Measurements from ENCODE around the gene ERN1. TPM values are rescaled to one million over a fixed set of nuclear protein-coding genes. Genes with fewer than 3 reads are reported as not detected.

Gene ERN1
- polyA plus RNA-seq, 4 donors, result 2.2 to 11.3 (median 6.5) TPM

DNA sequence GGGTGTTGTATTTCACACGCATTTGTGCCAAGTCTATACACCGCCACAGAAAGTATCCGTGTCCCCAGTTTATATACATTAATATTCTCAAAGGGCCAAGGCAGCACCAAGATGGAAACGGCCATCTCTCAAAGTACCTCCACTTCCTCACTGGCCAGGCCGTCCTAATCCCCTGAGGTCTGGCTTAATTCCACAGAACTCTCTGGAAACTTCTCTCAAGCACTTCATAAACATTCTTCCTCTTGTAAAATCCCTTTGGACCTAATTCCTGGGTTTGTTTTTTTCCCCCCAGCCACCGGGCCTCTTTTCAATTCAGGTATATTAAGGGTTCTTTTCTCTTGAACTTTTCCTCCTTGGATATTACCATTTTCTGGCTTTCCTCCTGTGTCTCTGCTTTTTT is 5.1 kb upstream of the ERN1 start:
- Histone ChIP-seq H3K27me3 (ENCODE audit: control insufficient read depth in 3 of 3, insufficient read depth in 3 of 3, low read length in 3 of 3) (no peaks in the 10 kb centered on the region), H3K9me3 (ENCODE audit: control insufficient read depth in 2 of 2, insufficient read depth in 1 of 2, low read depth in 1 of 2, low read length in 1 of 2) (no peaks in the 10 kb centered on the region), H3K4me1 (ENCODE audit: control insufficient read depth in 3 of 3, insufficient read depth in 2 of 3, low read depth in 1 of 3, low read length in 2 of 3) (peaks cover 0 to 25% (median 5%) of the 10 kb centered on the region in 3 donors), H3K27ac (ENCODE audit: low read depth in 1 of 3, low read length in 2 of 3) (no peak overlapping the region), H3K4me3 (ENCODE audit: low read depth in 1 of 3, low read length in 3 of 3) (no peak overlapping the region), H3K36me3 (ENCODE audit: control insufficient read depth in 3 of 3, insufficient read depth in 2 of 3, low read depth in 1 of 3, low read length in 3 of 3) (no peaks in the 10 kb centered on the region)
- FAIRE-seq (no peak), DNase-seq (no peak)
- WGBS, 3 donors, result 41 to 51% (median 49%) methylated on average over 6 of the region's 6 CpGs

DNA sequence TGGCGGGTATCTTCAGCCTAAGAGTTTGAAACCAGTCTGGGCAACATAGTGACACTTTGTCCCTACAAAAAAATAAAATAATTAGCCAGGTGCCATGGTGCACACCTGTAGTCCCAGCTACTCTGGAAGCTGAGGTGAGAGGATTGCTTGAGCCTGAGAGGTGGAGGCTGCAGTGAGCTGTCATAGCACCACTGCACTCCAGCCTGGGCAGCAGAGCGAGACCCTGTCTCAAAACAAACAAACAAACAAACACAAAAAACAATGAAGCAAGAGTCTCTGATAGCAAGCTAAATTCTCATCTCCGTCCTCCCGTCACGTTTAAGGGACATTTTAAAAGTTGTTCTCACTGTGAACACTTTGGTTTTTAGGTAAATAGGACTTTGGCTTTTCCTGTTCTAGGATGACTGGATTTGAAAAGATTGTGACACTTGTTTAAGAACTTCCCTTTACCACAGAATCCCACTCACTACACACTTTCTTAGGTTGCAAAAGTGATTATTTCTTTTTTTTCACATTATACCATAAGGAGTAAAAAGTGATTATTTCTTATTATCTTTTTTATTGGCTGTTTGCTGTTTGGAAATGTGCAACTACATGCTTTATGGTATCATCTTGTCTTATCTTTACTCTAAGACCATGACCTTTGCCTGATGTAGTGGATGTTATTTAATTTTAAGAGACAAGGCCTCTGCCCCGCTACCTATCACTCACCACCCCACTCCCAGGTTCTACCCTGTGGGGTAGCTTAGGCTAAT is 4.4 kb upstream of the ERN1 start:
- no peak overlapping the region for H3K4me3 ChIP-seq (ENCODE audit: low read depth in 1 of 3, low read length in 3 of 3)
- H3K27ac ChIP-seq (ENCODE audit: low read depth in 1 of 3, low read length in 2 of 3), result no peak overlapping the region
- peaks cover 0 to 25% (median 5%) of the 10 kb centered on the region in 3 donors for H3K4me1 ChIP-seq (ENCODE audit: control insufficient read depth in 3 of 3, insufficient read depth in 2 of 3, low read depth in 1 of 3, low read length in 2 of 3)
- H3K36me3 ChIP-seq (ENCODE audit: control insufficient read depth in 3 of 3, insufficient read depth in 2 of 3, low read depth in 1 of 3, low read length in 3 of 3), result no peaks in the 10 kb centered on the region
- DNase-seq, result peak in 1 of 2 donors; percentile 26
- FAIRE-seq, result no peak
- H3K9me3 ChIP-seq (ENCODE audit: control insufficient read depth in 2 of 2, insufficient read depth in 1 of 2, low read depth in 1 of 2, low read length in 1 of 2), result no peaks in the 10 kb centered on the region
- WGBS, 3 donors, result 57 to 79% (median 66%) methylated on average over 6 of the region's 6 CpGs
- no peaks in the 10 kb centered on the region for H3K27me3 ChIP-seq (ENCODE audit: control insufficient read depth in 3 of 3, insufficient read depth in 3 of 3, low read length in 3 of 3)

DNA sequence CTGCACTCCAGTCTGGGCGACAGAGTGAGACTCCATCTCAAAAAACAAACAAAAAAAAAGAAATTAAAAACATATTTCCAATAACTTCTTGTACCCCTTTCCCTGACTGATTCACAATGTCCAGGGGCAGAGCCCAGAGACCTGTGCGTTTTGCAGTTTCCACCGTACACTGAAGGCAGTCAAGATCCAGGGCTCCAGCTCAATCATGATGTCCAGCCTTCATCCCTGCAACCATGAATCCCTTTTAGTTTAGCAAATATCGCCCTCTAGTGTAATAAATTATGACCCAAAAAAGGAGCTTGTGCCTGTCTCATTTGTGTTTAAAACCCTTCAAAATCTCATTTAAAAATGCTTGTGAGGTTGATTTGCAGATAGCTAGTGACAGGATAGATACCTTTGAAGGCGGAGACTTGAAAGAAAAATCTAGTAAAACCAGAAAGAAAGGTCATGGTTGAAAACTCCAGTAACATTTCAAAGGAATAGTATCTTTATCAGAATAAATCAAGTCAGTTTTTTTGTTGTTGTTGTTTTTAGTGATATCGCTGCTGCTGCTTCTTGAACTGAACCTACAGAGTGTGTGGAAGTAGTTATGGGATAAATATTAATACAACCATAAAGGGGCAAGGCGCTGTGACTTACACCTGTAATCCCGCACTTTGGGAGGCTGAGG is 3.7 kb upstream of the ERN1 start:
- peak; percentile 71 to 75 for DNase-seq

DNA sequence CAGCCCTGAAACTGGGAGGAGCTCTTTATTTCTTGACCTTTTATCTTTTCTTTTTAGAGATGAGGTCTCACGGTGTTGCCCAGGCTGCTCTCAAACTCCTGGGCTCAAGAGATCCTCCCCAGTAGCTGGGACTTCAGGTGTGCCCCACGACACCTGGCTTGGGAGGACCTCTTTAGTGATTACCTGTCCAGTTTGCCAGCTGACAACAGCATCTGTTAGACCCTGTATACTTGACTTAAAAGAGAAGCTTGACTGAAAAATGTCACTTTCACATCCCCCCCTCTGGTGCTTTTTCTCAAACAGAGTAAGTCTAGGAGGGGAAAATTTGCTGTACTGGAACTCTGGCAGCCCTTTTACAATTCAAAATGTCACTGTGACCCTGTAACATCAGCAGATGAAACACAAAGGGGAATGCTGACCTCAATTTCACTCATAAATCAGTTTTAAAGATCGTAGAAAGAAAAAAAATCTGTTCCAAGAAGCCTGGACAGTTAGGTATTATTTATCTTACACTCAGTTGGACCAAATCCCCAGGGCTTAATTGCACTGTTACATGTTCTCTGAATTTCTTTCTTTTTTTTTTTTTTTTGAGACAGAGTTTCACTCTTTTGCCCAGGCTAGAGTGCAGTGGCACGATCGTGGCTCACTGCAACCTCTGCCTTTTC is 1.8 kb upstream of the ERN1 start:
- H3K4me1 ChIP-seq (ENCODE audit: control insufficient read depth in 3 of 3, insufficient read depth in 2 of 3, low read depth in 1 of 3, low read length in 2 of 3), result peaks cover 0 to 34% (median 5%) of the 10 kb centered on the region in 3 donors
- H3K27me3 ChIP-seq (ENCODE audit: control insufficient read depth in 3 of 3, insufficient read depth in 3 of 3, low read length in 3 of 3), result no peaks in the 10 kb centered on the region
- H3K9me3 ChIP-seq (ENCODE audit: control insufficient read depth in 2 of 2, insufficient read depth in 1 of 2, low read depth in 1 of 2, low read length in 1 of 2), result no peaks in the 10 kb centered on the region
- WGBS, 3 donors, result 80 to 83% (median 82%) methylated on average over 5 of the region's 5 CpGs
- no peak for FAIRE-seq
- no peak overlapping the region for H3K4me3 ChIP-seq (ENCODE audit: low read depth in 1 of 3, low read length in 3 of 3)
- no peak for DNase-seq
- H3K36me3 ChIP-seq (ENCODE audit: control insufficient read depth in 3 of 3, insufficient read depth in 2 of 3, low read depth in 1 of 3, low read length in 3 of 3), result no peaks in the 10 kb centered on the region
- peak overlapping the region in 1 of 3 donors; percentile 98 for H3K27ac ChIP-seq (ENCODE audit: low read depth in 1 of 3, low read length in 2 of 3)

More for the DNA sequence above, 3.7 kb upstream of the ERN1 start:
- FAIRE-seq, result no peak
- Histone ChIP-seq H3K27me3 (ENCODE audit: control insufficient read depth in 3 of 3, insufficient read depth in 3 of 3, low read length in 3 of 3) (no peaks in the 10 kb centered on the region), H3K4me1 (ENCODE audit: control insufficient read depth in 3 of 3, insufficient read depth in 2 of 3, low read depth in 1 of 3, low read length in 2 of 3) (peaks cover 0 to 25% (median 5%) of the 10 kb centered on the region in 3 donors), H3K36me3 (ENCODE audit: control insufficient read depth in 3 of 3, insufficient read depth in 2 of 3, low read depth in 1 of 3, low read length in 3 of 3) (no peaks in the 10 kb centered on the region), H3K4me3 (ENCODE audit: low read depth in 1 of 3, low read length in 3 of 3) (no peak overlapping the region), H3K9me3 (ENCODE audit: control insufficient read depth in 2 of 2, insufficient read depth in 1 of 2, low read depth in 1 of 2, low read length in 1 of 2) (no peaks in the 10 kb centered on the region), H3K27ac (ENCODE audit: low read depth in 1 of 3, low read length in 2 of 3) (no peak overlapping the region)
- 33 to 39% (median 35%) methylated on average over 8 of the region's 8 CpGs for WGBS, 3 donors

DNA sequence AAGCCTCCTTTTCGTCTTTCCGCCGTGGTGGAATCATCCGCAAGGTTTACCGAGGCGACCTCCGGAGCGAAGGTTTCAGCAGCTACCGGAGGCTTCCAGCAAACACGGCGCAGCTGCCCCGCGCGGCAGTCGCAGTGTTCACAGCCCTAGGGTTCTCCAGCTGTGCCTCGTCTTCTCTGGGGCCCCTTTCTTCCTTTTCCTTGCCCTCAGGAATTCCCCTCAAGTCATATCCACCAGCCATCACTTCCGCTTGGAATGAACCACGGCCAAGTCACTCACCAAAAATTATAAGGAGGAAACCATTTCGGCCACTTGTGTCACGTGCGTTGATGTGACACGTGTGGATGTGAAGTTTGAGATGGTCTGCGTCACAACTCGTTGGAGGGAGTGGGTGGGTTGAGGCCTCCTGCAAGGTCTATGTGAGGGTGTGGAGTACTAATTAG is 636 bp upstream of the ERN1 start:
- FAIRE-seq (no peak), DNase-seq (no peak)
- no peaks in the 10 kb centered on the region for H3K36me3 ChIP-seq (ENCODE audit: control insufficient read depth in 3 of 3, insufficient read depth in 2 of 3, low read depth in 1 of 3, low read length in 3 of 3)
- 12 to 20% (median 17%) methylated on average over 24 of the region's 24 CpGs for WGBS, 3 donors
- peak overlapping the region; percentile 69 to 98 (median 79) for H3K27ac ChIP-seq (ENCODE audit: low read depth in 1 of 3, low read length in 2 of 3)
- no peaks in the 10 kb centered on the region for H3K9me3 ChIP-seq (ENCODE audit: control insufficient read depth in 2 of 2, insufficient read depth in 1 of 2, low read depth in 1 of 2, low read length in 1 of 2)
- H3K27me3 ChIP-seq (ENCODE audit: control insufficient read depth in 3 of 3, insufficient read depth in 3 of 3, low read length in 3 of 3), result no peaks in the 10 kb centered on the region
- H3K4me3 ChIP-seq (ENCODE audit: low read depth in 1 of 3, low read length in 3 of 3), result peak overlapping the region in 2 of 3 donors; percentile 32 to 52
- peaks cover 0 to 34% (median 5%) of the 10 kb centered on the region in 3 donors for H3K4me1 ChIP-seq (ENCODE audit: control insufficient read depth in 3 of 3, insufficient read depth in 2 of 3, low read depth in 1 of 3, low read length in 2 of 3)

DNA sequence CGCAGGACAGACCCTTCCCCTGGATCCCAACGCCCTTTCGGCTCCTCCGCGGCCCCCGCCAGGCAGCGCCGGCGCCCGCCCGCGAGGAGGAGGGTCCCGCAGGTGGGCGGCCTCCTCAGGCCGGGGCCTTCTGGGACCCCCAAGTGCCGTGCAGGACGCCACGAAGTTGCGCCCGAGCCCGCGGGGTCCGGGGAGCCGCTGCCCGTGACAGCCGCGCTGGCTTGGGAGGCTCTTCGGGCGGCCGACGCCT is 504 bp downstream of the ERN1 start:
- no peak for FAIRE-seq
- 0 to 1% (median 0%) methylated on average over 19 to 31 of the region's 31 CpGs for WGBS, 3 donors
- no peaks in the 10 kb centered on the region for H3K27me3 ChIP-seq (ENCODE audit: control insufficient read depth in 3 of 3, insufficient read depth in 3 of 3, low read length in 3 of 3)

DNA sequence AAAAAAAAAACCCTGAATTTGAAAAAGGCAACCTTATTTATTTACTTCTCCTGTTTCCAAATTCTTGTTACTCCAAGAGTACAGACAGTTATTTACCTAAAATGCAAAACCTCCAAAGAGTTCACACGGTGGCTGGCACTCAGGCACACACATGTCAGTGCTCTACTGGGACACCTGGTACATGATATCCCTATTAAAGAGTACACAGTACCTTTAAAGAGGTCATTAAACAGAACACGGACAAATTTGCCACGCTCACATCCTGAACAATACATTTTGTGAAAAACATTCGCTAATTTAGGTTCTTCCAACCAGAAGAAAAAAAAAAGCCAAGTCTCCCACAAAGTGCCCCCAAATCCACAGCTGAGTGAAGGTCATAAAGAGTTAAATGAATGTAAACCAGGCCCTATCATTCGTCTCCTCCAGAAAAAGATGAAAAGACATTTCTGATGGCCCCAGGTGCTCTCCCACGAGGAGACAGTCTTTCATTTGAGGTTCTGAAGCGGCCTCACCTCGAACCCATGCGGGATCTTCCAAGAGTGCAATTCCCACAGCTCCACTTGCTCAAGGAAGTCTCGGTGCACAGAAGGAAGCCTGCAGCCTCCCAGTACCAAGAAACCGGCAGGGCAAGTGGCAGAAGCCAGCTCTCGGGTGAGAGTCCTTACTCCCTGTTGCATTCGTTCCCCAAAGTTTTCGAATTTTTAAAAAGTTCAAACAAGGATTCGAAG is 993 bp downstream of the ERN1 start:
- Histone ChIP-seq H3K27ac (ENCODE audit: low read depth in 1 of 3, low read length in 2 of 3) (peak overlapping the region; percentile 79 to 99 (median 89)), H3K27me3 (ENCODE audit: control insufficient read depth in 3 of 3, insufficient read depth in 3 of 3, low read length in 3 of 3) (no peaks in the 10 kb centered on the region), H3K4me1 (ENCODE audit: control insufficient read depth in 3 of 3, insufficient read depth in 2 of 3, low read depth in 1 of 3, low read length in 2 of 3) (peaks cover 0 to 25% (median 5%) of the 10 kb centered on the region in 3 donors), H3K36me3 (ENCODE audit: control insufficient read depth in 3 of 3, insufficient read depth in 2 of 3, low read depth in 1 of 3, low read length in 3 of 3) (no peaks in the 10 kb centered on the region), H3K9me3 (ENCODE audit: control insufficient read depth in 2 of 2, insufficient read depth in 1 of 2, low read depth in 1 of 2, low read length in 1 of 2) (no peaks in the 10 kb centered on the region), H3K4me3 (ENCODE audit: low read depth in 1 of 3, low read length in 3 of 3) (peak overlapping the region; percentile 69 to 88 (median 69))
- FAIRE-seq (no peak), DNase-seq (peak; percentile 67 to 69)
- WGBS, 3 donors, result 2 to 11% (median 5%) methylated on average over 15 of the region's 15 CpGs

More for the DNA sequence above, 504 bp downstream of the ERN1 start:
- Histone ChIP-seq H3K27ac (ENCODE audit: low read depth in 1 of 3, low read length in 2 of 3) (peak overlapping the region; percentile 79 to 99 (median 89)), H3K4me3 (ENCODE audit: low read depth in 1 of 3, low read length in 3 of 3) (peak overlapping the region; percentile 69 to 88 (median 69)), H3K4me1 (ENCODE audit: control insufficient read depth in 3 of 3, insufficient read depth in 2 of 3, low read depth in 1 of 3, low read length in 2 of 3) (peaks cover 0 to 28% (median 5%) of the 10 kb centered on the region in 3 donors), H3K36me3 (ENCODE audit: control insufficient read depth in 3 of 3, insufficient read depth in 2 of 3, low read depth in 1 of 3, low read length in 3 of 3) (no peaks in the 10 kb centered on the region), H3K9me3 (ENCODE audit: control insufficient read depth in 2 of 2, insufficient read depth in 1 of 2, low read depth in 1 of 2, low read length in 1 of 2) (no peaks in the 10 kb centered on the region)
- DNase-seq, result no peak

DNA sequence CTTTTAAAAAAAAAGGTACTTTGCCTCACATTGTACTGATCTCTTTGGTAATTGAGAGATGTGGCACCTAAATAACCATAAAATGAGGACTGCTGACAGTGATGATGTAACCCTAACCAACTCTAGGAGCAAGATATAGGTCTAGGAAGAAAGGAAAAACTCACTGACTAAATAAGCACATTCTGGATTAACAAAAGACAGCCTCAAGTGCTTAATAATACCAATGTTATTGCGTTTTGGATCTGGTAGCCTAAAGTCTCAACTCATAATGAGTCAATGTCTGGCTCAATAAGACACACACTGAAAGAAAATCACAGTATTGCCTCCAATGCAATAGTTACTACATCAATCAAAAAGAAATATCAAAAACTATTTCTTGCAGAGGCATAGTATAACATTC is 3.0 kb downstream of the ERN1 start:
- Histone ChIP-seq H3K9me3 (ENCODE audit: control insufficient read depth in 2 of 2, insufficient read depth in 1 of 2, low read depth in 1 of 2, low read length in 1 of 2) (no peaks in the 10 kb centered on the region), H3K27me3 (ENCODE audit: control insufficient read depth in 3 of 3, insufficient read depth in 3 of 3, low read length in 3 of 3) (no peaks in the 10 kb centered on the region), H3K36me3 (ENCODE audit: control insufficient read depth in 3 of 3, insufficient read depth in 2 of 3, low read depth in 1 of 3, low read length in 3 of 3) (peaks cover 0 to 2% (median 0%) of the 10 kb centered on the region in 3 donors), H3K4me3 (ENCODE audit: low read depth in 1 of 3, low read length in 3 of 3) (no peak overlapping the region), H3K27ac (ENCODE audit: low read depth in 1 of 3, low read length in 2 of 3) (no peak overlapping the region), H3K4me1 (ENCODE audit: control insufficient read depth in 3 of 3, insufficient read depth in 2 of 3, low read depth in 1 of 3, low read length in 2 of 3) (peaks cover 0 to 25% (median 8%) of the 10 kb centered on the region in 3 donors)
- WGBS, 3 donors, result 34 to 60% (median 53%) methylated on average over 1 of the region's 1 CpG
- DNase-seq (no peak), FAIRE-seq (no peak)
